ENCODE data around the gene BCAN.

Gene BCAN

DNA sequence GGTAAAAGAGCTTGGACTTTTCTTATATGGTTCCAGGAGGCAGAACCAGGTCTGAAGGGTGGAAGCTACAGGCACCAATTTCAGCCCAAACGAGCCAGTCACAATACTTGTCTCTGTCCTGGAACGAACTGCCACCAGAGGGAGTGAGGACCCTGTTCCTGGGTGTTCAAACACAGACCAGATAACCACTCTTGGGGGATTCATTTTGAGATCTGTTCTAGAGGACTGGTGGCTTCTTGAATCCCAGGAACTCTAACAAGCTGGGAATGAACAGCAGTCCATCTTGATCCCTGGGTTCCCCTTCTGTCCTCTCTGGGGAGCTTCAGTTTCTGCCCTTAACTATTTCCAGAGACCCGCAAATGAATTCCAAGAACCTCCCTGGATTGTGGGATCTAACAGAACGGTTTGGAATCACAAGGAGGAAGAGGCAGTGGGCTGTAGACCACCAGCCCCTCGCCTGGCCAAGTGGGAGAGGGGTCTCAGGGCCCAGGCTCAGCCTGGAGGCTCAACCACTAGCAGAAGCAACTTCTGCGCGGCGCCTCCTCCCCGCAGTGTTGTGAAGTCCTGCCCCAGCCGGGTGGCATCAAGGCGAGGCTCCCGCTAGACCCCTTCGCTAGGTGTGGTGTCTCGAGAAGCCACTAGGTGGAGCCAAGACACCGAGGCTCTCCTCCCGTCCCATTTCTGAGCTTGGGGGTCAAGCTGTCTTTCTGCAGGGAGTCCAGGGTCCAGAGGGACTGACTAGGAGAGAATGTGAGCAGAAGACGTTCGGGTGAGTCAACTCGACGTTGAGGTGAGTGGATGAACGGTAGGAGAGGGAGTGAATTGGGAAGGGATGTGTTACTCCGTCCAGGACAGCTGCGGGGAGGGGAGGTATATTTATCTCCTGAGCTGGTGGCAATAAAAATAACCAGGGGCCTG lies 47.4 kb downstream of the BCAN start:
- ATAC-seq = peak; percentile 87
- Mint-ChIP-seq H3K36me3 (no peaks in the 10 kb centered on the region), H3K4me1 (peaks cover 30% of the 10 kb centered on the region), H3K27ac (no peak overlapping the region), H3K27me3 (peaks cover 70% of the 10 kb centered on the region), H3K4me3 (no peak overlapping the region), H3K9me3 (no peaks in the 10 kb centered on the region)

GRCh38 chr1:156689953-156690674 lies 48.2 kb downstream of the BCAN start:
- no peak for ATAC-seq
- H3K9me3 Mint-ChIP-seq = no peaks in the 10 kb centered on the region
- peaks cover 28% of the 10 kb centered on the region for H3K4me1 Mint-ChIP-seq
- H3K36me3 Mint-ChIP-seq = no peaks in the 10 kb centered on the region
- H3K4me3 Mint-ChIP-seq = no peak overlapping the region
- peaks cover 70% of the 10 kb centered on the region for H3K27me3 Mint-ChIP-seq
- H3K27ac Mint-ChIP-seq = no peak overlapping the region

DNA sequence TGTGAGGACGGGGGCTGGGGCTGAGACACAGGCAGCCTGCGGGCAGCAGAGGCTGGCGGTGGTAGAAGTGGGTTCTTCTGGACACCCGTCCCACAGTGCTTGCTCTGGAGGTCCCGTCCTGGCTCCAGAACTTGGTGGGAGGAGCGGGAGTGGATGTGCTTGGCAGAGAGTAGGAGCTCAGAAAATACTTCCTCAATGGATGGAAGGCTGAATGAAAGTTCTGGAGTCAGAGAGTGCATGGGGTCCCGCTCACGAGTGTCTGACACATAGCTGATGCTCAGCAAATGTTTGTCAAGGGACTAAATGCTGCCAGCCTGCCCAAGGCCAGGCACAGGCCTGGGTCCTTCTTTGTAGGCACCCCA lies 48.7 kb downstream of the BCAN start:
- Mint-ChIP-seq H3K4me3 (no peak overlapping the region), H3K27me3 (peaks cover 70% of the 10 kb centered on the region), H3K27ac (no peak overlapping the region)

DNA sequence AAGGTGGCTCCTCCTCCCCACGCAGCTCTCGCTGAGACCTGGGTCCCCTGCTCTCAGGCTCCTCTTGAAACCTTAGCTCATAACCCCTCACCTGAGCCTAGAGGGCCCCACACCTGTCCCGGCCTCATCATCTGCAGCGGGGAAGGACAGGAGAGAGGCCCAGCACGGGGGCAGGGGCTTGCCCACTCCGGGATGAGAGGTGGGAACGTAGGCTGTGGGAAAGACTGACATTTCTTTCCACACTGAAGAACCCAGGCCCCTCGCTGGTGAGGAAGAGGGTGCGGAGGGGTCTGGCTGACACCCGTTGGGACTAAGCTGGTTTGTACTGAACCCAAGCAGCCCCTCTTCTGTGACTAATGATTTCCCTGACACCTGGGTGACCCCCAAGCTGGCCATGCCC lies 49.3 kb downstream of the BCAN start:
- Mint-ChIP-seq H3K36me3 (no peaks in the 10 kb centered on the region), H3K9me3 (no peaks in the 10 kb centered on the region), H3K4me3 (no peak overlapping the region), H3K27ac (no peak overlapping the region), H3K27me3 (peaks cover 70% of the 10 kb centered on the region), H3K4me1 (peaks cover 28% of the 10 kb centered on the region)
- ATAC-seq = no peak

More for the DNA sequence above, 48.7 kb downstream of the BCAN start:
- Mint-ChIP-seq H3K9me3 (no peaks in the 10 kb centered on the region), H3K36me3 (no peaks in the 10 kb centered on the region), H3K4me1 (peaks cover 28% of the 10 kb centered on the region)
- no peak for ATAC-seq

- Mint-ChIP-seq H3K4me1 (peaks cover 28% of the 10 kb centered on the region), H3K27ac (no peak overlapping the region), H3K27me3 (peaks cover 77% of the 10 kb centered on the region), H3K4me3 (no peak overlapping the region), H3K36me3 (no peaks in the 10 kb centered on the region), H3K9me3 (no peaks in the 10 kb centered on the region)
- ATAC-seq = no peak
Measured at GRCh38 chr1:156691665-156692440, 49.9 kb downstream of the BCAN start.

DNA sequence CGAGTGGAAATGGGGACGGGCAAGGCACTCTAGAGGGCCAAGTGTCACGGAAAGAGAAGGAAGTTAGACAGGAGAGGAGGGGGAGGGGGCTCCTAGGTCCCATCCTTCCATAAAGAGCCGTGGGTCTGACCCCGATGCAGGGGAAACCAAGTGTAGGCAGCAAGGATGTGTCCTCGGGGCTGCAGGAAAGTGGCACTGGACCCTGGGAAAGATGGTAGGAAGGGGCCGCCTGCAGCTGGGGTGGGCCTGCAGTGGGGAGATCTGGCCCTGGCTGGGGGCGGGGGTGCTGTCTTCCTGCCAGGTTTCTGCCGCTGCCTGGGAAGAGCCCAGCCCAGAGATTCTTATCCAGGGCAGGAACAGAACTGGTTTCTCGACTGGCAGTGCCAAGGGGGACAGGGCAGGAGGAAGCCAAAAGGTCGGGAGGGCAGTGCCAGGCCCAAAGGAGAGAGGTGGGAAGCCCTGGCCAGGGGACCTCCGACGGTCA lies 50.6 kb downstream of the BCAN start:
- Mint-ChIP-seq H3K36me3 (no peaks in the 10 kb centered on the region), H3K4me3 (no peak overlapping the region), H3K27me3 (peaks cover 83% of the 10 kb centered on the region), H3K9me3 (no peaks in the 10 kb centered on the region), H3K4me1 (peaks cover 28% of the 10 kb centered on the region), H3K27ac (no peak overlapping the region)
- ATAC-seq = no peak

DNA sequence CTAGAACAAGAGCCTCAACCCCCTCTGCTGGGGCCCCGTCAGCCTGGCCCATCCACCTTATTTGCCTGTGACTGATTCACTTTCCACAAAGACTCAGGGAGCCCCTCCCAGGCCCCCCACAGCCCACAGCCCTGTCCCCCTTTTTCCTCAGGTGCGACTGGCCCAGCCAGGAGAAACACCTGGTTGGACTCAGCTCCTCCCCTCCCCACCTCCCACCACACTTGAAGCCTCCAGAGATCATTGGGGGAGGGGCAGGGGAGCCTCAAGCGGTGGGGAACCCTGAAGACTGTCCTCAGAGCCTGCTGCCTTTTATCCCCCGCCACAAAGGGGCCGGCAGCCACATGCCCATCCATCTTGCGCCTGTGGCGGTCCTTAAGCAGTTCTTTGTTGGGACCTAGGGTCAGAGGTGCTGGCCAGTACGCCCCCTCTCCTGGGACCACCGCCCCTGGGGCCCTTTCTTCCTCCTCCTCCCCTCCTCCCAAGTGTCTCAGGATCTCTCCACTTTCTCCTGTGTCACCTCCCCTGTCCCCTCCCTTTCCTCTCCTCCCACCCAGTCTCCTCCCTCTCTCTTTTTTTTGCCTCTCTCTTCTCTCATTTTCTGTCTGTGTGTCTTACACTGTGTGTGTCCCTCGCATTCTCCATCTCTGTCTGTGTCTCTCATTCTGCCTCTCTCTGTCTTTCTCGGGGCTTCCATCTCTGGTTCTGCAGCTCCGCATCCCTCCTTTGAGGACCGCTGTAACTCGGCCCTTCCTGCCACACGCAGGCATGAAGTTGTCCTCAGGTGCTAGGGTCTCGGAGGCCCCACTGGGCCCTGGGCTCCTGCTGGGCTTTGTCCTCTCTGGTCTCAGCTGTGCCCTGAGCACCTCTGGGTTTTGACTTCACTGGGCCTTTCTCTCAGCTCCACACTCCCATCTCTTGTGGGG lies 51.3 kb downstream of the BCAN start:
- Mint-ChIP-seq H3K36me3 (no peaks in the 10 kb centered on the region), H3K27me3 (peaks cover 86% of the 10 kb centered on the region), H3K9me3 (no peaks in the 10 kb centered on the region), H3K4me3 (no peak overlapping the region), H3K4me1 (peaks cover 28% of the 10 kb centered on the region), H3K27ac (no peak overlapping the region)
- no peak for ATAC-seq

DNA sequence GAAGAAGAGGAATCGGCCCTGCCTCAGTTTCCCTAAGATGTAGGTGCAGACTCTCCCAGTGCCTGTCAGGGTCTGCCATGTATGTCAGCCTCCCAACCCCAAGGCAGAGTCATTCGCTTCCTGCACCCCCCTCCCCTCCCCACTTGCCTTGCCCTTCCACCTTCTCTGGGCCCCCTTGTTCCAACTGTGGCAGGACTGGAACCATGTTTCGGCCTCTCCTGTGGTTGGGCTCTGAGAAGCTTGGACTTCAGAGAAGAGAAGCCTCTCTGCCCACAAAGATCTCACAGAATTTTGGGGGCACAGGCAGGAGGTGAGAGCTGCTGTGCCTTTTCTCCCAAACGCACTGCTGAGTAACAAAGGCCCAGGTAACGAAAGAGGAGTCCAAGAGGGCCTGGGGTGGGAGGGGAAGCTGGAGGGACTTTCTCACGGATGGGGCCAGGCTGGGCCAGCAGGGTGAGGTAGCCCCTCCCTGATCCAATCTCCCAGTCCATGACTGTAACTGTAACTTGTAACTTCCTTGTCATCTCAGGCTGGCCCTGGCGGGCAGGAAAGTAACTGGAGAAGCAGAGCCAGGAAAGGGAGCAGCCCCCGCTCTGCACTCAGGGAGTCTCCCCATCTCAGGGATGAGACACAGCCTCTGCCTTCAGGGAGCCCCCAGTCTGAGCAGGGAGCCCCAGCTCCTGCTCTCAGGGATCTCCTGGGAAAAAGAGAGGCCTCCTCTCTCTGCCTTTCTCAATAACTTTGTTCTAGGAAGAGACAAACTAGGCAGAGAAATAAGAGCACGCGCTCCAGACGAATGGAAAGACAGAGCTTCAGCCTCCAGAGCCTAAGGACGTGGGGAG lies 52.2 kb downstream of the BCAN start:
- Mint-ChIP-seq H3K27ac (no peak overlapping the region), H3K4me1 (peaks cover 28% of the 10 kb centered on the region), H3K36me3 (peaks cover 6% of the 10 kb centered on the region), H3K27me3 (peaks cover 87% of the 10 kb centered on the region), H3K9me3 (no peaks in the 10 kb centered on the region), H3K4me3 (no peak overlapping the region)
- ATAC-seq = no peak

DNA sequence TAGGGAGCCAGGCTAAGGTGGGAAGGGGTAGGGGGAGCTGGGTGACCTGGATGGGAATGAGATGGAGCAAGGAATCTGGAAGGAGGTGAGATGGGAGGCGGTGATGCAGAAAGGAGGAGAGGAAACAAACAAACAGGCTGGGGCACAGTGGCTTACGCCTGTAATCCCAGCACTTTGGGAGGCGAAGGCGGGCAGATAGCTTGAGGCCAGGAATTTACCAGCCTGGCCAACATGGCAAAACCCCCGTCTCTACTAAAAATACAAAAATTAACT lies 52.7 kb downstream of the BCAN start:
- peaks cover 8% of the 10 kb centered on the region for H3K36me3 Mint-ChIP-seq
- H3K27me3 Mint-ChIP-seq = peaks cover 88% of the 10 kb centered on the region
- no peak overlapping the region for H3K4me3 Mint-ChIP-seq
- H3K9me3 Mint-ChIP-seq = no peaks in the 10 kb centered on the region
- no peak for ATAC-seq
- H3K27ac Mint-ChIP-seq = no peak overlapping the region
- H3K4me1 Mint-ChIP-seq = peaks cover 25% of the 10 kb centered on the region

- peaks cover 19% of the 10 kb centered on the region for H3K4me1 Mint-ChIP-seq
- no peak overlapping the region for H3K4me3 Mint-ChIP-seq
- H3K27ac Mint-ChIP-seq = no peak overlapping the region
- peaks cover 11% of the 10 kb centered on the region for H3K36me3 Mint-ChIP-seq
- ATAC-seq = no peak
- peaks cover 82% of the 10 kb centered on the region for H3K27me3 Mint-ChIP-seq
- no peaks in the 10 kb centered on the region for H3K9me3 Mint-ChIP-seq
Measured at GRCh38 chr1:156696755-156697154, 54.8 kb downstream of the BCAN start.

DNA sequence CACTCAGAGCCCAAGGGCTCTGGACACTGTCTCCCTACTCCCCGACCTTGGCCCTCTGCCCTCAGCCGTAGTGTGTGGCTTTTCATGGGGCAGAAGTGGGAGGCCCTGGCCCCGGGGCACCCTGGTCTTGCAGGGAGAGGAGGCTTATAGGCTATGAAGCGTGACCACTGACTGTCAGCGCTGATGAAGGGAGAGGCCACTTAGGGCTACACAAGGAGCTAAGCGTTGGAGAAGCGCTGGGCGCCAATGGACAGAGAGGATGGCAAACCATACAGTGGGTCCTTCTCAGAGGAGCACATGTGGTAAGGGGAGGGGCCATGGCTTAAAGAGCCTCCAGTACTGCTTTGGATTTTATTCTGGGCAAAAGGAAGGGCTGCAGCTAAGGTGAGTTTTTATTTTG lies 55.6 kb downstream of the BCAN start:
- Mint-ChIP-seq H3K4me1 (peaks cover 12% of the 10 kb centered on the region), H3K27me3 (peaks cover 80% of the 10 kb centered on the region)

GRCh38 chr1:156698995-156699394 lies 57.1 kb downstream of the BCAN start:
- peaks cover 80% of the 10 kb centered on the region for H3K27me3 Mint-ChIP-seq
- no peaks in the 10 kb centered on the region for H3K4me1 Mint-ChIP-seq
- H3K9me3 Mint-ChIP-seq = no peaks in the 10 kb centered on the region
- no peak for ATAC-seq
- peaks cover 11% of the 10 kb centered on the region for H3K36me3 Mint-ChIP-seq
- H3K4me3 Mint-ChIP-seq = no peak overlapping the region
- no peak overlapping the region for H3K27ac Mint-ChIP-seq

More for the DNA sequence above, 55.6 kb downstream of the BCAN start:
- Mint-ChIP-seq H3K36me3 (peaks cover 11% of the 10 kb centered on the region), H3K4me3 (no peak overlapping the region), H3K9me3 (no peaks in the 10 kb centered on the region), H3K27ac (no peak overlapping the region)
- ATAC-seq = no peak

DNA sequence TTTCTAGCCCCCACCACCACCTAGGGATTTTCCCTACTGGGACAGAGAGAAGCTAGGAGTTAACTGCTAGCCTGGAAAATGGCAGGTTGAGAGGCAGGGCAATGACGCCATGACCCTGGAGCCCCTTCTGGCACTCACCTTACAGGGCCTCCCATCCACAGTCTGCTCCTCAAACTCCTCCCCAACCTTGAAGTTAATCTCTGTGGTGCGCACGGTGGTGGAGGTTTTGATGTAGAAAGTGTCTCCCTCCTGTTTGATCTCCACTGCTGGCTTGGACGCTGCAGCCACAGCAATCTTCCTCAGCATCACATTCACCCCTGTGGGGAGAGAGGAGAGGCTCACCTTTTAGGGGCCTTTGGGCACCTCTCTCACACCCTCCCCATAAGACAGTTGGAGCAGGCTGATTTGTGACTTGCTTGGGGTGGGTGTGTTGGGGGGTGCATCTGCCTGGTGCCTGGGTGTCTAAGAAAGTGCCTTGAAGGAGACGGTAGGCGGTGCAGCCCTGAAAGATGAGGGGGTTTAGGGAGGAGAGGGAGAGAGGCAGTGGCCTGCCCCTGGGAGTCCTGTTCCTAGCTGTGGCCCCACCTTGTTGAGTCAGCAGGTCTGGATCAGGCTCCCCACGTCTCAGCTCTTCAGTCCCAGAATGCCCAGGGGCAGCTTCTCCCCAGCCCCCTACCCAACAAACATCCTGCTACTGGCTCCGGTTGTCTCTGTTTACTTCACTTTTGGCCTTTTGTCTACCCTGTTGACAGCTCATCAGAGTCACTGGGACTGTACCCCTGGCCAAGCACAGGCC lies 59.0 kb downstream of the BCAN start:
- Mint-ChIP-seq H3K4me1 (peaks cover 18% of the 10 kb centered on the region), H3K27ac (no peak overlapping the region), H3K4me3 (no peak overlapping the region), H3K9me3 (no peaks in the 10 kb centered on the region), H3K36me3 (peaks cover 11% of the 10 kb centered on the region), H3K27me3 (peaks cover 83% of the 10 kb centered on the region)
- ATAC-seq = no peak

Data from stimulated activated memory B cell treated with anti-CD40 and anti-IgM and Interleukin-4, amounts not matched to agents 10 μg/mL and 1 μg/mL and 100 μg/mL, for 72 hours (primary cell).